HL-60 (cell line): Measurements from ENCODE around the gene ARHGAP33.

Source experiments
- DNase-seq, 2 experiments: peaks; one replicate each; pipeline ENCODE4 v3.0.0-alpha.2; 2010 to 2020; ENCODE audit warnings: low read depth in 1 of 2, low spot score in 1 of 2
- H3K27ac ChIP-seq: fragments of 250-450 bp; sonication (Bioruptor Pico); replicated peaks from 2 replicates; pipeline ENCODE4 v1.5.1; 2020; ENCODE audit warnings: mild to moderate bottlenecking, moderate library complexity
- H3K27me3 ChIP-seq: fragments of 250-450 bp; sonication (Bioruptor Pico); 2 replicates; pipeline ENCODE4 v1.5.1; 2021; ENCODE audit warnings: mild to moderate bottlenecking, moderate library complexity; ENCODE audit not compliant: insufficient read depth, poor library complexity, severe bottlenecking
- H3K4me3 ChIP-seq: replicated peaks from 2 replicates; pipeline ENCODE4 v1.5.1; 2011; ENCODE audit warnings: mild to moderate bottlenecking, control low read depth, low read length; ENCODE audit not compliant: insufficient read depth
- GABPA ChIP-seq: IDR thresholded peaks from 2 replicates; pipeline ENCODE4 v1.6.1; 2012; ENCODE audit warnings: low read depth
- POLR2AphosphoS5 ChIP-seq: IDR thresholded peaks from 2 replicates; pipeline ENCODE4 v1.6.1; 2012; ENCODE audit warnings: low read depth
- SPI1 ChIP-seq: IDR thresholded peaks from 2 replicates; pipeline ENCODE4 v1.6.1; 2012; ENCODE audit warnings: low read depth, mild to moderate bottlenecking, borderline replicate concordance
- TF ChIP-seq, protein P1 (sequence below): IDR thresholded peaks from 2 replicates; pipeline ENCODE4 v1.6.1; 2012; ENCODE audit warnings: low read depth; ENCODE audit not compliant: insufficient replicate concordance
- TF ChIP-seq, protein P2 (sequence below): IDR thresholded peaks from one replicate; pipeline ENCODE4 v1.5.1; 2011; ENCODE audit warnings: low read length, control low read depth, inconsistent platforms; ENCODE audit not compliant: insufficient read depth

The ARHGAP33 gene

DNA sequence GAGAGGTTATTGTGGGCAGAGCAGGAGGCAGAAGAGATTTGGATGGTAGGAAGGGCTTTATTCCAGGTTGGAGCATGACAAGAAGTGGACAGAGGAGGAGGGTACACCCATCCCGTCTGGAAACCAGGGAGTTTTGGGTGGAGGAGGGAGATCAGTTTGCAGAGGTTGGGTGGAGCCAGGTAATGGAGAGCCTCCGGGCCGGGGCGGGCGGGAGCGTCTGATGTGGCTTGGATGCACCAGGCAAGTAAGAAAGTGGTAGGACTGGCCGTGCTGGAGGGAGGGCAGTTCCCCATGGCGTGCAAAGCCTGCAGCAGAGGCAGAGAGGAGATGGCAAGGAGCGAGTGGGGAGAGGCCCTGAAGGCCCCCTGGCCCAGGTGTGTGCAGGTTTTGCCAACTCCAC lies 44.0 kb upstream of the ARHGAP33 start:
- no peak for DNase-seq
- H3K27ac ChIP-seq, result no peak overlapping the region
- H3K27me3 ChIP-seq, result no peaks in the 10 kb centered on the region
- no peak overlapping the region for H3K4me3 ChIP-seq
- no peak for TF ChIP-seq SPI1
- TF ChIP-seq, protein P1, sequence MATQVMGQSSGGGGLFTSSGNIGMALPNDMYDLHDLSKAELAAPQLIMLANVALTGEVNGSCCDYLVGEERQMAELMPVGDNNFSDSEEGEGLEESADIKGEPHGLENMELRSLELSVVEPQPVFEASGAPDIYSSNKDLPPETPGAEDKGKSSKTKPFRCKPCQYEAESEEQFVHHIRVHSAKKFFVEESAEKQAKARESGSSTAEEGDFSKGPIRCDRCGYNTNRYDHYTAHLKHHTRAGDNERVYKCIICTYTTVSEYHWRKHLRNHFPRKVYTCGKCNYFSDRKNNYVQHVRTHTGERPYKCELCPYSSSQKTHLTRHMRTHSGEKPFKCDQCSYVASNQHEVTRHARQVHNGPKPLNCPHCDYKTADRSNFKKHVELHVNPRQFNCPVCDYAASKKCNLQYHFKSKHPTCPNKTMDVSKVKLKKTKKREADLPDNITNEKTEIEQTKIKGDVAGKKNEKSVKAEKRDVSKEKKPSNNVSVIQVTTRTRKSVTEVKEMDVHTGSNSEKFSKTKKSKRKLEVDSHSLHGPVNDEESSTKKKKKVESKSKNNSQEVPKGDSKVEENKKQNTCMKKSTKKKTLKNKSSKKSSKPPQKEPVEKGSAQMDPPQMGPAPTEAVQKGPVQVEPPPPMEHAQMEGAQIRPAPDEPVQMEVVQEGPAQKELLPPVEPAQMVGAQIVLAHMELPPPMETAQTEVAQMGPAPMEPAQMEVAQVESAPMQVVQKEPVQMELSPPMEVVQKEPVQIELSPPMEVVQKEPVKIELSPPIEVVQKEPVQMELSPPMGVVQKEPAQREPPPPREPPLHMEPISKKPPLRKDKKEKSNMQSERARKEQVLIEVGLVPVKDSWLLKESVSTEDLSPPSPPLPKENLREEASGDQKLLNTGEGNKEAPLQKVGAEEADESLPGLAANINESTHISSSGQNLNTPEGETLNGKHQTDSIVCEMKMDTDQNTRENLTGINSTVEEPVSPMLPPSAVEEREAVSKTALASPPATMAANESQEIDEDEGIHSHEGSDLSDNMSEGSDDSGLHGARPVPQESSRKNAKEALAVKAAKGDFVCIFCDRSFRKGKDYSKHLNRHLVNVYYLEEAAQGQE, result no peak
- no peak for TF ChIP-seq GABPA
- TF ChIP-seq POLR2AphosphoS5, result no peak
- TF ChIP-seq, protein P2, sequence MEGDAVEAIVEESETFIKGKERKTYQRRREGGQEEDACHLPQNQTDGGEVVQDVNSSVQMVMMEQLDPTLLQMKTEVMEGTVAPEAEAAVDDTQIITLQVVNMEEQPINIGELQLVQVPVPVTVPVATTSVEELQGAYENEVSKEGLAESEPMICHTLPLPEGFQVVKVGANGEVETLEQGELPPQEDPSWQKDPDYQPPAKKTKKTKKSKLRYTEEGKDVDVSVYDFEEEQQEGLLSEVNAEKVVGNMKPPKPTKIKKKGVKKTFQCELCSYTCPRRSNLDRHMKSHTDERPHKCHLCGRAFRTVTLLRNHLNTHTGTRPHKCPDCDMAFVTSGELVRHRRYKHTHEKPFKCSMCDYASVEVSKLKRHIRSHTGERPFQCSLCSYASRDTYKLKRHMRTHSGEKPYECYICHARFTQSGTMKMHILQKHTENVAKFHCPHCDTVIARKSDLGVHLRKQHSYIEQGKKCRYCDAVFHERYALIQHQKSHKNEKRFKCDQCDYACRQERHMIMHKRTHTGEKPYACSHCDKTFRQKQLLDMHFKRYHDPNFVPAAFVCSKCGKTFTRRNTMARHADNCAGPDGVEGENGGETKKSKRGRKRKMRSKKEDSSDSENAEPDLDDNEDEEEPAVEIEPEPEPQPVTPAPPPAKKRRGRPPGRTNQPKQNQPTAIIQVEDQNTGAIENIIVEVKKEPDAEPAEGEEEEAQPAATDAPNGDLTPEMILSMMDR, result no peak

DNA sequence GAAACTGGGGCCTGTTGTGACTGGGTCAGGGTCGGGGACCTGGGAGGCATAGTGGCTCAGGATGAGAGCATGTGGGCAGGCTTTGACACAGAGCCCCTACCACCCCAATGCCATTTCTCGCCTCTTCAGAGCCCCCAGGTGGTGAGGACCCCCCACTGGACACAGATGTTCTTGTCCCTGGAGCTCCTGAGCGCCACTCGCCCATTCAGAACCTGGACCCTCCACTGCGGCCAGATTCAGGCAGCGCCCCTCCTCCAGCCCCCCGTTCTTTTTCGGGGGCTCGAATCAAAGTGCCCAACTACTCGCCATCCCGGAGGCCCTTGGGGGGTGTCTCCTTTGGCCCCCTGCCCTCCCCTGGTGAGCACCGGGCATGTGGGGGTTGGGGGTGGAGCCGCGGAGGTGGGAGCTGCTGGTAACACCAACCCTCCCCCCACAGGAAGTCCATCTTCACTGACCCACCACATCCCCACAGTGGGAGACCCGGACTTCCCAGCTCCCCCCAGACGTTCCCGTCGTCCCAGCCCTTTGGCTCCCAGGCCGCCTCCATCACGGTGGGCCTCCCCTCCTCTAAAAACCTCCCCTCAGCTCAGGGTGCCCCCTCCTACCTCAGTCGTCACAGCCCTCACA lies 43.5 kb upstream of the ARHGAP33 start:
- DNase-seq, result no peak
- no peaks in the 10 kb centered on the region for H3K27me3 ChIP-seq
- H3K4me3 ChIP-seq, result no peak overlapping the region
- H3K27ac ChIP-seq, result no peak overlapping the region
- TF ChIP-seq GABPA (no peak), SPI1 (no peak), POLR2AphosphoS5 (no peak; the same call in 1 of the 2 replicates)
- TF ChIP-seq, protein P2, result no peak
- TF ChIP-seq, protein P1, result no peak

DNA sequence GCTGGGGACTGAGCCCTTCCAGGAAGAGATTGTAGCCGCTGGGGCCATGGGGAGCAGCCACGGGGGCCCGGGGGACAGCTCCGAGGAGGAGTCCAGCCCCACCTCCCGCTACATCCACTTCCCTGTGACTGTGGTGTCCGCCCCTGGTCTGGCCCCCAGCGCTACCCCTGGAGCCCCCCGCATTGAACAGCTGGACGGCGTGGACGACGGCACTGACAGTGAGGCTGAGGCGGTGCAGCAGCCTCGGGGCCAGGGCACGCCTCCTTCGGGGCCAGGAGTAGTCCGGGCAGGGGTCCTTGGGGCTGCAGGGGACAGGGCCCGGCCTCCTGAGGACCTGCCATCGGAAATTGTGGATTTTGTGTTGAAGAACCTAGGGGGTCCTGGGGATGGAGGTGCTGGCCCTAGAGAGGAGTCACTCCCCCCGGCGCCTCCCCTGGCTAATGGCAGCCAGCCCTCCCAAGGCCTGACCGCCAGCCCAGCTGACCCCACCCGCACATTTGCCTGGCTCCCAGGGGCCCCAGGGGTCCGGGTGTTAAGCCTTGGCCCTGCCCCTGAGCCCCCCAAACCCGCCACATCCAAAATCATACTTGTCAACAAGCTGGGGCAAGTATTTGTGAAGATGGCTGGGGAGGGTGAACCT lies 42.7 kb upstream of the ARHGAP33 start:
- TF ChIP-seq, protein P1, result no peak
- TF ChIP-seq SPI1 (no peak), GABPA (no peak), POLR2AphosphoS5 (no peak)
- TF ChIP-seq, protein P2, result no peak
- DNase-seq, result no peak

More for the DNA sequence above, 42.7 kb upstream of the ARHGAP33 start:
- Histone ChIP-seq H3K27me3 (no peaks in the 10 kb centered on the region), H3K27ac (no peak overlapping the region), H3K4me3 (no peak overlapping the region)
